ENCODE data around the gene SH3PXD2A. TPM values are rescaled to one million over a fixed set of nuclear protein-coding genes. Genes with fewer than 3 reads are reported as not detected.

Gene SH3PXD2A
- total RNA-seq, 1 donor, result 29.0 TPM

DNA sequence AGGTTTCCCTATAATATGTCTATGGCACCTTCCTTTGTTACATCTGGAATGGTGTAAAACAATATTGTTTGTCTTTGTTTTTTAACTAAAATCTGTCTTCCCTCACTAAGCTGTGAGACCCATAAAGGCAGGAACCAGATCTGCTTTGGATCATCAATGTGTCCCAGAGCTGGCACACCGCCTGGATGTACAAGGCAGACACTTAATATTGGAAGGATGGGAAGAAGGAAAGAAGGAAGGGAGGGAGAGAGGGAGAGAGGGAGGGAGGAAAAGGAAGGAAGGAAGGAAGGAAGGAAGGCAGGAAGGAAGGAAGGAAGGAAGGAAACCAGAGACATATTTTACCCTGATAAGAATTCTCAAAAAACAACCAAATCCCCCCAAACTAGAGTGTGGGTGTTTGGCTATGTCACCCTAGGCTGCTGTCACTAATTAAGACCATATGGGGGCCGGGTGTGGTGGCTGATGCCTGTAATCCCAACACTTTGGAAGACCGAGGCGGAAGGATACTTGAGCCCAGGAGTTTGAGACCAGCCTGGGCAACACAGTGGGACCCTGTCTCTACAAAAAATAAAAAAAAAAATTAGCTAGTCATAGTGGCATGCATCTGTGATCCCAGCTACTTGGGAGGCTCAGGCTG, 59.6 kb downstream of the SH3PXD2A start:
- Histone ChIP-seq H3K9me3 (ENCODE audit: low read depth, low read length) (no peaks in the 10 kb centered on the region), H3K27ac (ENCODE audit: low read depth, low read length) (no peak overlapping the region), H3K4me2 (ENCODE audit: insufficient read depth, low read length) (no peak overlapping the region), H3K4me1 (ENCODE audit: insufficient read depth, low read length) (no peaks in the 10 kb centered on the region), H4K20me1 (ENCODE audit: insufficient read depth, low read length) (peaks cover 6% of the 10 kb centered on the region), H3K36me3 (ENCODE audit: insufficient read depth, low read length) (peaks cover 6% of the 10 kb centered on the region), H3K4me3 (ENCODE audit: insufficient read depth, low read length) (no peak overlapping the region), H3K79me2 (ENCODE audit: insufficient read depth, low read length) (no peaks in the 10 kb centered on the region), H2AFZ (ENCODE audit: low read length) (no peak overlapping the region), H3K27me3 (ENCODE audit: insufficient read depth, low read length) (no peaks in the 10 kb centered on the region)
- TF ChIP-seq, protein P1, sequence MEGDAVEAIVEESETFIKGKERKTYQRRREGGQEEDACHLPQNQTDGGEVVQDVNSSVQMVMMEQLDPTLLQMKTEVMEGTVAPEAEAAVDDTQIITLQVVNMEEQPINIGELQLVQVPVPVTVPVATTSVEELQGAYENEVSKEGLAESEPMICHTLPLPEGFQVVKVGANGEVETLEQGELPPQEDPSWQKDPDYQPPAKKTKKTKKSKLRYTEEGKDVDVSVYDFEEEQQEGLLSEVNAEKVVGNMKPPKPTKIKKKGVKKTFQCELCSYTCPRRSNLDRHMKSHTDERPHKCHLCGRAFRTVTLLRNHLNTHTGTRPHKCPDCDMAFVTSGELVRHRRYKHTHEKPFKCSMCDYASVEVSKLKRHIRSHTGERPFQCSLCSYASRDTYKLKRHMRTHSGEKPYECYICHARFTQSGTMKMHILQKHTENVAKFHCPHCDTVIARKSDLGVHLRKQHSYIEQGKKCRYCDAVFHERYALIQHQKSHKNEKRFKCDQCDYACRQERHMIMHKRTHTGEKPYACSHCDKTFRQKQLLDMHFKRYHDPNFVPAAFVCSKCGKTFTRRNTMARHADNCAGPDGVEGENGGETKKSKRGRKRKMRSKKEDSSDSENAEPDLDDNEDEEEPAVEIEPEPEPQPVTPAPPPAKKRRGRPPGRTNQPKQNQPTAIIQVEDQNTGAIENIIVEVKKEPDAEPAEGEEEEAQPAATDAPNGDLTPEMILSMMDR (IDR thresholded peaks at IDR 0.05; ENCODE audit: extremely low read depth, low read depth, low read length), result no peak
- no peak for DNase-seq (ENCODE audit: insufficient read length, low spot score, missing footprints)

- H3K9me3 ChIP-seq (ENCODE audit: low read depth, low read length), result no peaks in the 10 kb centered on the region
- TF ChIP-seq, protein P1 (IDR thresholded peaks at IDR 0.05; ENCODE audit: extremely low read depth, low read depth, low read length), result no peak
- no peak overlapping the region for H3K4me3 ChIP-seq (ENCODE audit: insufficient read depth, low read length)
- no peaks in the 10 kb centered on the region for H3K79me2 ChIP-seq (ENCODE audit: insufficient read depth, low read length)
- H3K27ac ChIP-seq (ENCODE audit: low read depth, low read length), result no peak overlapping the region
- no peak overlapping the region for H2AFZ ChIP-seq (ENCODE audit: low read length)
- H4K20me1 ChIP-seq (ENCODE audit: insufficient read depth, low read length), result peaks cover 6% of the 10 kb centered on the region
- H3K4me1 ChIP-seq (ENCODE audit: insufficient read depth, low read length), result no peaks in the 10 kb centered on the region
- no peaks in the 10 kb centered on the region for H3K27me3 ChIP-seq (ENCODE audit: insufficient read depth, low read length)
- peaks cover 3% of the 10 kb centered on the region for H3K36me3 ChIP-seq (ENCODE audit: insufficient read depth, low read length)
- no peak for DNase-seq (ENCODE audit: insufficient read length, low spot score, missing footprints)
- H3K4me2 ChIP-seq (ENCODE audit: insufficient read depth, low read length), result no peak overlapping the region
Observed at GRCh38 chr10:103794996-103795395, 60.4 kb downstream of the SH3PXD2A start.

- Histone ChIP-seq H3K27ac (ENCODE audit: low read depth, low read length) (no peak overlapping the region), H3K4me1 (ENCODE audit: insufficient read depth, low read length) (no peaks in the 10 kb centered on the region), H4K20me1 (ENCODE audit: insufficient read depth, low read length) (no peaks in the 10 kb centered on the region), H3K79me2 (ENCODE audit: insufficient read depth, low read length) (no peaks in the 10 kb centered on the region), H3K36me3 (ENCODE audit: insufficient read depth, low read length) (peaks cover 3% of the 10 kb centered on the region), H3K9me3 (ENCODE audit: low read depth, low read length) (no peaks in the 10 kb centered on the region), H3K4me3 (ENCODE audit: insufficient read depth, low read length) (no peak overlapping the region), H3K4me2 (ENCODE audit: insufficient read depth, low read length) (no peak overlapping the region), H2AFZ (ENCODE audit: low read length) (no peak overlapping the region), H3K27me3 (ENCODE audit: insufficient read depth, low read length) (no peaks in the 10 kb centered on the region)
- TF ChIP-seq, protein P1 (IDR thresholded peaks at IDR 0.05; ENCODE audit: extremely low read depth, low read depth, low read length), result no peak
- DNase-seq (ENCODE audit: insufficient read length, low spot score, missing footprints), result no peak
Observed at GRCh38 chr10:103793920-103794883, 61.2 kb downstream of the SH3PXD2A start.

DNA sequence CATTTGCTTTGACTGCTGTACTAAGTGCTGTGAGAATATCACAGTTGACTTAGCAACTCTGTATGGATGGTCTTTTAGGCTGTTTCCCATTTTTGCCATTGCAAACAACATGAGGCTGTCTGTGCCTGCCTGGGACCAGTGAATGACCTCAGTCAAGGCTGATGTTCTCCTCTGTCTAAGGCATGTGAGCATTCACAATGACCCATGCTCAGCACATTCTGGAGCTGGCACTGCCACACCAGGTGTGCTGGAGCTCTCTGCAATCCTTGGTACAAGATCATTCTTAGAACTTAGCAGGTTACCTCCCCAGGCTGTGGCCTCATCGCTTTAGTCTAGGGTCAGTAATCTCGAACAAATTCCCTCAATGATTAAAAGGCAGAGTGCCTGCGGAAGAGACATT, 61.9 kb downstream of the SH3PXD2A start:
- Histone ChIP-seq H3K4me3 (ENCODE audit: insufficient read depth, low read length) (no peak overlapping the region), H3K4me1 (ENCODE audit: insufficient read depth, low read length) (no peaks in the 10 kb centered on the region), H3K27me3 (ENCODE audit: insufficient read depth, low read length) (no peaks in the 10 kb centered on the region), H3K9me3 (ENCODE audit: low read depth, low read length) (no peaks in the 10 kb centered on the region), H3K27ac (ENCODE audit: low read depth, low read length) (no peak overlapping the region), H2AFZ (ENCODE audit: low read length) (no peak overlapping the region), H4K20me1 (ENCODE audit: insufficient read depth, low read length) (no peaks in the 10 kb centered on the region), H3K79me2 (ENCODE audit: insufficient read depth, low read length) (no peaks in the 10 kb centered on the region), H3K4me2 (ENCODE audit: insufficient read depth, low read length) (no peak overlapping the region), H3K36me3 (ENCODE audit: insufficient read depth, low read length) (peaks cover 3% of the 10 kb centered on the region)
- TF ChIP-seq, protein P1 (IDR thresholded peaks at IDR 0.05; ENCODE audit: extremely low read depth, low read depth, low read length), result no peak
- no peak for DNase-seq (ENCODE audit: insufficient read length, low spot score, missing footprints)
